GM23338 (cell line): ENCODE data around the gene MARCHF10.

Experiments used
- NANOG ChIP-seq: IDR thresholded peaks from 2 replicates; pipeline ENCODE4 v1.6.1; 2016; ENCODE audit warnings: antibody characterized with exemption, borderline replicate concordance
- TF ChIP-seq, protein P1 (sequence below), 2 experiments: fragments of 200-600 bp in 1 of 2; sonication (generic) in 1 of 2; conservative IDR thresholded peaks; 2 replicates each; pipeline versions ENCODE4 v1.5.1 to v1.6.1; 2016 to 2017; ENCODE audit warnings: antibody characterized with exemption in 2 of 2, low read depth in 2 of 2, mild to moderate bottlenecking in 2 of 2, moderate library complexity in 1 of 2

DNA sequence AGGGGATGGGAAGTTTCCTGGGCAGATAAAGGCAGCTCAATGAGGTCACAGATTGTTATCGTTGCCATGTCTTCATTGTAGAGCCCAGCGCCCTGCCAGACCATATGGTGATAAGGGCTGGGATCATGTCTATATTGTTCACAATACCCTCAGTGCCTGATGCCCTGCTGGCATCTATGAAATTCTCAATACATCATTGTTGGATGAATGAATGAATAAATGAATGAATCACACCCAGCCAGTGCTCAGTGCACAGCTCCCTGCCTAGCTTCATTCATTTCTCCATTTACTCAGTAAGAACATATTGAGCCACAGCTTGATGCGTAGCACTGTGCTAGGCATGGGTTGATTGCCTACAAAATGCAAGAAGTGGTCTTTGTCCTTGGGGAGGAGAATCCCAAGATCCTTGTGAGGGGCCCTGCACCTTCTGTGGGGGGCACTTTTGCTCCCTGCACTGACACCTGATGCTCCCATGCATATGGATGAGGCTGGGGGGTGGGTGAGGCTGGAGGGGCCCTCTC is 150.9 kb downstream of the MARCHF10 start:
- TF ChIP-seq, protein P1, sequence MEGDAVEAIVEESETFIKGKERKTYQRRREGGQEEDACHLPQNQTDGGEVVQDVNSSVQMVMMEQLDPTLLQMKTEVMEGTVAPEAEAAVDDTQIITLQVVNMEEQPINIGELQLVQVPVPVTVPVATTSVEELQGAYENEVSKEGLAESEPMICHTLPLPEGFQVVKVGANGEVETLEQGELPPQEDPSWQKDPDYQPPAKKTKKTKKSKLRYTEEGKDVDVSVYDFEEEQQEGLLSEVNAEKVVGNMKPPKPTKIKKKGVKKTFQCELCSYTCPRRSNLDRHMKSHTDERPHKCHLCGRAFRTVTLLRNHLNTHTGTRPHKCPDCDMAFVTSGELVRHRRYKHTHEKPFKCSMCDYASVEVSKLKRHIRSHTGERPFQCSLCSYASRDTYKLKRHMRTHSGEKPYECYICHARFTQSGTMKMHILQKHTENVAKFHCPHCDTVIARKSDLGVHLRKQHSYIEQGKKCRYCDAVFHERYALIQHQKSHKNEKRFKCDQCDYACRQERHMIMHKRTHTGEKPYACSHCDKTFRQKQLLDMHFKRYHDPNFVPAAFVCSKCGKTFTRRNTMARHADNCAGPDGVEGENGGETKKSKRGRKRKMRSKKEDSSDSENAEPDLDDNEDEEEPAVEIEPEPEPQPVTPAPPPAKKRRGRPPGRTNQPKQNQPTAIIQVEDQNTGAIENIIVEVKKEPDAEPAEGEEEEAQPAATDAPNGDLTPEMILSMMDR (conservative IDR thresholded peaks at IDR 0.05; ENCODE audit: low read depth in 2 of 2): no peak
- TF ChIP-seq NANOG: no peak
